Activated T-cell treated with anti-CD3 and anti-CD28 coated beads, Interleukin-2, amount 50 U/mL, for 24 hours (primary cell): ENCODE results near the gene TDRD9.
"Not testable (repeated sequence)": the region's sequence is repeated elsewhere in the genome, so short reads cannot be mapped to it uniquely, and the experiment has no call there.

Experiments
- DNase-seq: peaks from one replicate; pipeline ENCODE4 v3.0.0-alpha.2; 2020
- H3K27ac Mint-ChIP-seq: 2 replicates; pipeline ENCODE4 v1.8.0; 2020; ENCODE audit warnings: mild to moderate bottlenecking, mixed read lengths
- H3K27me3 Mint-ChIP-seq: 2 replicates; pipeline ENCODE4 v1.8.0; 2020; ENCODE audit warnings: mixed read lengths
- H3K36me3 Mint-ChIP-seq: 2 replicates; pipeline ENCODE4 v1.8.0; 2020; ENCODE audit warnings: low read depth, mixed read lengths
- H3K4me1 Mint-ChIP-seq: 2 replicates; pipeline ENCODE4 v1.8.0; 2020; ENCODE audit warnings: low read depth, mixed read lengths
- H3K4me3 Mint-ChIP-seq: 2 replicates; pipeline ENCODE4 v1.8.0; 2020; ENCODE audit warnings: mild to moderate bottlenecking, moderate library complexity, mixed read lengths
- H3K9me3 Mint-ChIP-seq: 2 replicates; pipeline ENCODE4 v1.8.0; 2020; ENCODE audit warnings: mixed read lengths

Gene TDRD9

GRCh38 chr14:103966631-103967030 is 38.4 kb downstream of the TDRD9 start:
- DNase-seq = no peak
- no peaks in the 10 kb centered on the region for H3K36me3 Mint-ChIP-seq
- no peak overlapping the region for H3K27ac Mint-ChIP-seq
- H3K4me1 Mint-ChIP-seq = no peaks in the 10 kb centered on the region
- peaks cover 4% of the 10 kb centered on the region for H3K27me3 Mint-ChIP-seq
- no peak overlapping the region for H3K4me3 Mint-ChIP-seq
- H3K9me3 Mint-ChIP-seq = no peaks in the 10 kb centered on the region

- Mint-ChIP-seq H3K36me3 (no peaks in the 10 kb centered on the region), H3K27me3 (peaks cover 4% of the 10 kb centered on the region), H3K9me3 (no peaks in the 10 kb centered on the region), H3K27ac (no peak overlapping the region), H3K4me3 (no peak overlapping the region), H3K4me1 (no peaks in the 10 kb centered on the region)
- no peak for DNase-seq
Measured at GRCh38 chr14:103969961-103970360, 41.7 kb downstream of the TDRD9 start.

- H3K4me1 Mint-ChIP-seq = no peaks in the 10 kb centered on the region
- H3K9me3 Mint-ChIP-seq = no peaks in the 10 kb centered on the region
- H3K4me3 Mint-ChIP-seq = no peak overlapping the region
- H3K27me3 Mint-ChIP-seq = no peaks in the 10 kb centered on the region
- DNase-seq = no peak
- H3K27ac Mint-ChIP-seq = no peak overlapping the region
- H3K36me3 Mint-ChIP-seq = no peaks in the 10 kb centered on the region
Measured at GRCh38 chr14:103973354-103973753, 45.1 kb downstream of the TDRD9 start.

GRCh38 chr14:103974575-103974974 is 46.3 kb downstream of the TDRD9 start:
- H3K36me3 Mint-ChIP-seq = no peaks in the 10 kb centered on the region
- H3K4me3 Mint-ChIP-seq = no peak overlapping the region
- H3K9me3 Mint-ChIP-seq = no peaks in the 10 kb centered on the region
- DNase-seq = no peak
- no peak overlapping the region for H3K27ac Mint-ChIP-seq
- H3K27me3 Mint-ChIP-seq = no peaks in the 10 kb centered on the region
- no peaks in the 10 kb centered on the region for H3K4me1 Mint-ChIP-seq

GRCh38 chr14:103980623-103981238 is 52.5 kb downstream of the TDRD9 start:
- not testable (repeated sequence) for H3K27ac Mint-ChIP-seq, DNase-seq, H3K27me3 Mint-ChIP-seq, H3K4me1 Mint-ChIP-seq, H3K4me3 Mint-ChIP-seq, H3K9me3 Mint-ChIP-seq, H3K36me3 Mint-ChIP-seq

- Mint-ChIP-seq H3K9me3 (peaks cover 8% of the 10 kb centered on the region), H3K36me3 (no peaks in the 10 kb centered on the region), H3K27me3 (peaks cover 17% of the 10 kb centered on the region), H3K27ac (no peak overlapping the region), H3K4me1 (no peaks in the 10 kb centered on the region), H3K4me3 (no peak overlapping the region)
- DNase-seq = no peak
Measured at GRCh38 chr14:103984196-103984595, 55.9 kb downstream of the TDRD9 start.

- Mint-ChIP-seq H3K36me3 (no peaks in the 10 kb centered on the region), H3K27me3 (peaks cover 33% of the 10 kb centered on the region), H3K9me3 (peaks cover 16% of the 10 kb centered on the region), H3K4me3 (no peak overlapping the region), H3K27ac (no peak overlapping the region), H3K4me1 (no peaks in the 10 kb centered on the region)
- DNase-seq = no peak
Measured at GRCh38 chr14:103989034-103989433, 60.8 kb downstream of the TDRD9 start.

- no peaks in the 10 kb centered on the region for H3K4me1 Mint-ChIP-seq
- H3K36me3 Mint-ChIP-seq = no peaks in the 10 kb centered on the region
- no peak for DNase-seq
- no peak overlapping the region for H3K27ac Mint-ChIP-seq
- peaks cover 16% of the 10 kb centered on the region for H3K9me3 Mint-ChIP-seq
- H3K27me3 Mint-ChIP-seq = peaks cover 32% of the 10 kb centered on the region
- H3K4me3 Mint-ChIP-seq = no peak overlapping the region
Measured at GRCh38 chr14:103989964-103990363, 61.7 kb downstream of the TDRD9 start.

GRCh38 chr14:103994535-103995184 is 66.4 kb downstream of the TDRD9 start:
- no peaks in the 10 kb centered on the region for H3K36me3 Mint-ChIP-seq
- H3K27me3 Mint-ChIP-seq = peaks cover 22% of the 10 kb centered on the region
- no peak overlapping the region for H3K27ac Mint-ChIP-seq
- H3K9me3 Mint-ChIP-seq = peaks cover 3% of the 10 kb centered on the region
- H3K4me1 Mint-ChIP-seq = no peaks in the 10 kb centered on the region
- no peak overlapping the region for H3K4me3 Mint-ChIP-seq
- DNase-seq = no peak

- Mint-ChIP-seq H3K36me3 (no peaks in the 10 kb centered on the region), H3K27ac (no peak overlapping the region), H3K9me3 (no peaks in the 10 kb centered on the region), H3K4me3 (no peak overlapping the region), H3K27me3 (peaks cover 12% of the 10 kb centered on the region), H3K4me1 (no peaks in the 10 kb centered on the region)
- no peak for DNase-seq
Measured at GRCh38 chr14:103995876-103996275, 67.6 kb downstream of the TDRD9 start.

- Mint-ChIP-seq H3K27me3 (peaks cover 14% of the 10 kb centered on the region), H3K4me3 (no peak overlapping the region), H3K36me3 (no peaks in the 10 kb centered on the region)
Measured at GRCh38 chr14:103997391-103997790, 69.1 kb downstream of the TDRD9 start.

GRCh38 chr14:103998027-103998426 is 69.8 kb downstream of the TDRD9 start:
- no peak overlapping the region for H3K27ac Mint-ChIP-seq
- no peaks in the 10 kb centered on the region for H3K4me1 Mint-ChIP-seq
- no peaks in the 10 kb centered on the region for H3K9me3 Mint-ChIP-seq
- DNase-seq = no peak
- H3K36me3 Mint-ChIP-seq = no peaks in the 10 kb centered on the region
- no peak overlapping the region for H3K4me3 Mint-ChIP-seq
- H3K27me3 Mint-ChIP-seq = peaks cover 14% of the 10 kb centered on the region

More at GRCh38 chr14:103997391-103997790, 69.1 kb downstream of the TDRD9 start:
- H3K27ac Mint-ChIP-seq = no peak overlapping the region
- no peak for DNase-seq
- H3K9me3 Mint-ChIP-seq = no peaks in the 10 kb centered on the region
- no peaks in the 10 kb centered on the region for H3K4me1 Mint-ChIP-seq

- Mint-ChIP-seq H3K27ac (no peak overlapping the region), H3K36me3 (no peaks in the 10 kb centered on the region), H3K4me1 (no peaks in the 10 kb centered on the region), H3K9me3 (no peaks in the 10 kb centered on the region), H3K4me3 (no peak overlapping the region), H3K27me3 (peaks cover 8% of the 10 kb centered on the region)
- DNase-seq = no peak
Measured at GRCh38 chr14:103999795-104000440, 71.7 kb downstream of the TDRD9 start.

GRCh38 chr14:104001003-104001402 is 72.7 kb downstream of the TDRD9 start:
- Mint-ChIP-seq H3K27ac (no peak overlapping the region), H3K4me1 (no peaks in the 10 kb centered on the region), H3K9me3 (no peaks in the 10 kb centered on the region), H3K36me3 (no peaks in the 10 kb centered on the region), H3K27me3 (peaks cover 8% of the 10 kb centered on the region), H3K4me3 (no peak overlapping the region)
- DNase-seq = no peak

- DNase-seq = no peak
Measured at GRCh38 chr14:104003616-104004015, 75.4 kb downstream of the TDRD9 start.

More at GRCh38 chr14:104003616-104004015, 75.4 kb downstream of the TDRD9 start:
- Mint-ChIP-seq H3K9me3 (no peaks in the 10 kb centered on the region), H3K4me3 (no peak overlapping the region), H3K27ac (no peak overlapping the region), H3K36me3 (no peaks in the 10 kb centered on the region), H3K27me3 (peaks cover 5% of the 10 kb centered on the region), H3K4me1 (no peaks in the 10 kb centered on the region)
